Measurements from ENCODE around the gene NPFF.

Gene NPFF

DNA sequence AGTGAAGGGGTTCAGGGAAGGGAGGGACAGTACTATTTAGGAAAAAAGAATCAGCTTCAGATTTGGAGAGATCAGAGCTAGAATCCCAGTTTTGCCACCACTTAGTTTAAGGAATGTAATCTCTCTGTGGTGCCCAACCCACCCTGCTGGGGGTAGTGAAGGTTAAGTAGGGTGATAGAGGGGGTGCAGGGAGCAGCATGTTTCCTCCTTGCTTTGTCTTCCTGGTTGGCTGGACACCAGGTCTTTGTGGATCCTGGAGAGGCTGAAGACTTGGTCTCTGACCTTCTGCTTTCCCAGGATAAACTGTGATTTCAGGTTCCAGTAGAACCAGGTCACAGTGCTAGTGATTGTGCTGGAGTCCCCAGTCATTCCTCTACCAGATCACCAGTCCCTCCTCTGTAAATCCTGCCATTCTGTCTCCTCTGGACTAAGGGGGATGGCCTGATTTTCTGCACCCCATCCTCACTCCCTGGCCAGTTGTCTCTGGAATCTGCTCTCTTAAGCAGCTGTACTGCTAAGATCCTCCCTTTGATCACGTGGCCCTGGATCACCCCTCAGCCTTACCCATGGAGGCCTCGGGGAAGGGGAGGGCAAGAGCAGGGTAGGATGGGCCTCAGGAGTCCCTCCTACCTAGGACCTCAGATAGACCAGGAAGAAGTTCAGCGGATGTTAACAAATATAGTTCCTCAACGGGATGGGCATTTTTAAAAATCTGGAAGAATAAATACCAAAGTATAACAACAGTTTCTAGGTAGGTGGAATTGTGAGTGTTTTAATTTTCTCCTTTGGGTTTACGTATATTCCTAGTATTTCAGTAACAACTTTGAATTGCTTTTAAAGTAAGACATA is 11.2 kb downstream of the NPFF start:
- DNase-seq (ENCODE audit: low read depth in 2 of 2), result peak; percentile 71 to 93
- peak overlapping the region in 1 of 2 donors; percentile 11 for H3K4me3 ChIP-seq (replicated peaks in 1 of 2; ENCODE audit: low read depth in 2 of 2, low read length in 2 of 2)
- TF ChIP-seq, protein P1, sequence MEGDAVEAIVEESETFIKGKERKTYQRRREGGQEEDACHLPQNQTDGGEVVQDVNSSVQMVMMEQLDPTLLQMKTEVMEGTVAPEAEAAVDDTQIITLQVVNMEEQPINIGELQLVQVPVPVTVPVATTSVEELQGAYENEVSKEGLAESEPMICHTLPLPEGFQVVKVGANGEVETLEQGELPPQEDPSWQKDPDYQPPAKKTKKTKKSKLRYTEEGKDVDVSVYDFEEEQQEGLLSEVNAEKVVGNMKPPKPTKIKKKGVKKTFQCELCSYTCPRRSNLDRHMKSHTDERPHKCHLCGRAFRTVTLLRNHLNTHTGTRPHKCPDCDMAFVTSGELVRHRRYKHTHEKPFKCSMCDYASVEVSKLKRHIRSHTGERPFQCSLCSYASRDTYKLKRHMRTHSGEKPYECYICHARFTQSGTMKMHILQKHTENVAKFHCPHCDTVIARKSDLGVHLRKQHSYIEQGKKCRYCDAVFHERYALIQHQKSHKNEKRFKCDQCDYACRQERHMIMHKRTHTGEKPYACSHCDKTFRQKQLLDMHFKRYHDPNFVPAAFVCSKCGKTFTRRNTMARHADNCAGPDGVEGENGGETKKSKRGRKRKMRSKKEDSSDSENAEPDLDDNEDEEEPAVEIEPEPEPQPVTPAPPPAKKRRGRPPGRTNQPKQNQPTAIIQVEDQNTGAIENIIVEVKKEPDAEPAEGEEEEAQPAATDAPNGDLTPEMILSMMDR (IDR thresholded peaks at IDR 0.05; ENCODE audit: low read depth, low read length), result no peak

DNA sequence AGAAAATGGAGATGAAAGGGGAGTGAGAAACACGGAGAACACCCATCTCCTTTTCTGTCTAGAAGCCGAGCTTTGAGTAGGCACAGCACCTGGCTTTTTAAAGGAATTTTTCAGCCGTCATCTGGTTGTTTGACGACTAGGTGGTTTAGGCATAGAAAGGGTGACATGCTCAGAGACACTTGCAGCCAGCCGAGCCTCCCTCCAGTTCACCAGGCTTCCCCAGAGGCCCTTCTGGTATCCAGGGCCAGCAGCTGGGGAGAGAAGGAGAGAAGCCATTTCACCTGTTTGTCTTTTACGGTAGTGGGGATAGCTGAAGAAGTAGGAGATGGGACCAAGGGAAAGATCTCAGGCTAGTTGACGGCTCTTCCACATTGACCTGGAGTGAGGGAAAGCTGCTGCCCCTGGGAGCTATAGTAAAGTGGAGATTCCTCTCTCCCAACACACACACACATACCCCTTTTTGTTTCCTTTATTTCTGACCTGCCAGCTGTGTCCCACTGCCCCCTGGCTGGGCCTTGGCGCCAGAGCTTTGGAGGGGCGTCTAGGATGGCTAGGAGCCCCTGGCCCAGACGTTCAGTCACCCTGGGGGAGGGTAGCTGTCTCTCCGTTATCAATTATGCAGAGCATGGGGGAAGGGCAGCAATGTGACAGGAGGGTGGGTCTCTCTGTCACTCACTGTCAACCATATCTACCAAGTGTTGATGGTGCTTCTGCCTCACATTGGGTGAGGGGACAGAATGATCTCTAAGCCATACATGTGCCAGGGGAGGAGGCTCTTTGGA is 13.5 kb downstream of the NPFF start:
- no peak for DNase-seq (ENCODE audit: low read depth in 2 of 2)
- TF ChIP-seq, protein P1 (IDR thresholded peaks at IDR 0.05; ENCODE audit: low read depth, low read length), result no peak
- H3K4me3 ChIP-seq (replicated peaks in 1 of 2; ENCODE audit: low read depth in 2 of 2, low read length in 2 of 2), result peak overlapping the region; percentile 30 to 56

DNA sequence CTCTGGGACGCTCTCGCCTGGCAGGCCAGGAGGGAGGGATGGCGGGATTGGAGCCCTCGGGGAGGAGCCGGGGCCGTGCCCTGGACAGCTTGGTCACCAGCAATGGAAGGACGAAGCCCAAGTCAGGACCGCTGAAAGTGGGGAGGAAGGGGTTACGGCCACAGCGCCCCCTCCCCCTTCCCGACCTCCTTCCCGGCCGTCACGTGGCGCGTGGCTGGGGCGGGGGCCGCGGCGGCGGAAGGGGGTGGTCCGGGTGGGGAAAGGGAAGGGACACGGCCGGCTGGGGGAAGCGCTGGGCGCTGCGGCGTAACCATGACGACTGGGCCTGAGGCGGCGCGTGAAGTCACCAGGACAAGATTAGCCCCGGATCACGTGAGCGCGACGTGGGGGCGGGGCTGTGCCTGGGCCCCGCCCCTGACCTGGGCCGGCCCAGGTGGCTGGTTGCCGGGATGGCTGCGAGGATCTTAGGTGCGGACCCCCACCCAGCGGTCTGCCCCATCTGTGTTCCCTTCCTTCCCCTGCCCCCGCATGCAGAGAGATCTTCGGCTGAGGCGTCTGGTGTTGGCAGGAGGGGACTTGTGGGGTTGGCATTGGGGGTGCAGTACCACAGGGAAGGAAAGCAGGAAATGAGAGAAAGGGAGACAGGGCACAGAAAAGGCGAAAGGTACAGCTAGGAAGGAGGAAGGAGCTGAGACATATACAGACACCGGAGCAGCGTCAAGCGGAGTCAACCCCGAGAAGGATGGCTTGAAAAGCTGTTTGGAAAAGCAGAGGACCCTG is 14.3 kb downstream of the NPFF start:
- DNase-seq (ENCODE audit: low read depth in 2 of 2), result peak; percentile 86 to 95
- TF ChIP-seq, protein P1 (IDR thresholded peaks at IDR 0.05; ENCODE audit: low read depth, low read length), result no peak

DNA sequence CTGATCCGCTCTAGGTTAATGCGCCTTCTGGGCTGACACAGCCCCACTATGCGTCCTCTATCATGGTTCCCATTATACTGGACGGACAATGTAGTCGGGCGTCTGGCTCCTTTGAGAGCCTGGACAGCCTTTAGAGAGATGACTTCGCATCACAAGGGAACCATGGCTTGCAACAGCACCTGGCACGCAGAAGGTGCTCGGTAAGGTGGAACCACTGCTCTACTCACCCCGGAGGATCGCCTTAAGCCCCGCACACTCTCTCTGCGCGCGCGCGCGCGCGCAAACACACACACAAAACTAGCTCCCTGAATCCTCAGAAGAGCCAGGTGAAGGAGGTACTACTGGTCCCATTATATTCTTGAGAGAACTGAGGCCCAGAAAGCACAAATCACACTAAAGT is 15.1 kb downstream of the NPFF start:
- H3K4me3 ChIP-seq (replicated peaks in 1 of 2; ENCODE audit: low read depth in 2 of 2, low read length in 2 of 2), result peak overlapping the region; percentile 1 to 56
- no peak for DNase-seq (ENCODE audit: low read depth in 2 of 2)
- TF ChIP-seq, protein P1 (IDR thresholded peaks at IDR 0.05; ENCODE audit: low read depth, low read length), result no peak

More for the DNA sequence above, 14.3 kb downstream of the NPFF start:
- H3K4me3 ChIP-seq (replicated peaks in 1 of 2; ENCODE audit: low read depth in 2 of 2, low read length in 2 of 2), result peak overlapping the region; percentile 40 to 56

DNA sequence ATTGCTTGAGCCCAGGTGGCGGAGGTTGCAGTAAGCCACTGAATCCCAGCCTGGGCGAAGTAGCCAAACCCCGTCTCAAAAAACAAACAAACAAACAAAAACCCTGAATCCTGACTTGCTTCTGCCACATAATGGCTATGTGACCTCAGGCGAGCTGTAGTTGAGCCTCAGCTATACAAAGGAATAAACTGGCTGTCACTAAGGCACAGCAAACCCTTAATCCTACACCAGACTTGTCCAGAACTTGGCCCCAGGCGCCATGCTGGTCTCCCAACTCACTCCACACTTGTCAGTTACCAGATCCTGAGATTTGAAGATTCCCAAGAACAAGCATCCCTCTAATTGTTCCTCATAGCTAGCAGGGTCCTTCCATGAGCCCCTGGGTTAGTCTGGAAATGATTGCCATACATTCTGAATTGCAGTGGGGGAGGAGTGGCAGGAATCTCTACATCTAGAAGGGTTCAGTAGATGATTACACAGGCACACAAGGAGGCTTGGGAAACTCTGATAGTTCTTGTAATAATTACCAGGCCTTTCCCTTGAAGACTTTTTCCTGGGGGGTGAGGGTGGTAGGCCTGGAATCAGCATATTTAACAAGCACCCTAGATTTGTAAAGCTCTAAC is 17.9 kb downstream of the NPFF start:
- TF ChIP-seq, protein P1 (IDR thresholded peaks at IDR 0.05; ENCODE audit: low read depth, low read length), result no peak
- DNase-seq (ENCODE audit: low read depth in 2 of 2), result no peak
- no peak overlapping the region for H3K4me3 ChIP-seq (replicated peaks in 1 of 2; ENCODE audit: low read depth in 2 of 2, low read length in 2 of 2)
